ENCODE measurements around the gene SRSF8. TPM values are rescaled to one million over a fixed set of nuclear protein-coding genes. Genes with fewer than 3 reads are reported as not detected.
A peak's percentile ranks its signal among the peaks of the same experiment; 100 is the strongest.

The SRSF8 gene
- total and polyA plus RNA-seq, 9 of the 15 experiments (the other 6 are each of a cell fraction or from before 2014, with no cell fraction given), result 18.0 to 53.4 (median 27.9) TPM

DNA sequence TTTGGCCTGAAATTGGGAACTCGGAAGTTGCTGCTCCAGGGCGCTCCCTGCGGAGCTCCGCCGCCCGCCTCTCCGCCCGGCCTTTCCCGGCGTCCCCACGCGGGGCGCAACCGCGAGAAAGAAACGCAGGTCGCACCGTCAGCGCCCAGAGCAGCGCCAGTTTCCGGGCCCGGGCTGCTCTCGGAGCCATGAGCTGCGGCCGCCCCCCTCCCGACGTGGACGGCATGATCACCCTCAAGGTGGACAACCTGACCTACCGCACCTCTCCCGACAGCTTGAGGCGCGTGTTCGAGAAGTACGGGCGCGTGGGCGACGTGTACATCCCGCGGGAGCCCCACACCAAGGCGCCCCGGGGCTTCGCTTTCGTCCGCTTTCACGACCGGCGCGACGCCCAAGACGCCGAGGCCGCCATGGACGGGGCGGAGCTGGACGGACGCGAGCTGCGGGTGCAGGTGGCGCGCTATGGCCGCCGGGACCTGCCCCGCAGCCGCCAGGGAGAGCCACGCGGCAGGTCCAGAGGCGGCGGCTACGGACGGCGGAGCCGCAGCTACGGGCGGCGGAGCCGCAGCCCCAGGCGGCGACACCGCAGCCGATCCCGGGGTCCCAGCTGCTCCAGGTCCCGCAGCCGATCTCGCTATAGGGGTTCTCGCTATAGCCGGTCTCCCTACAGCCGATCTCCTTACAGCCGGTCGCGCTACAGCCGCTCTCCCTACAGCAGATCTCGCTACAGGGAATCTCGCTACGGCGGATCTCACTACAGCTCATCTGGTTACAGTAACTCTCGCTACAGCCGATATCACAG is 521 bp downstream of the SRSF8 start (continued):
- TF ChIP-seq, protein P1, sequence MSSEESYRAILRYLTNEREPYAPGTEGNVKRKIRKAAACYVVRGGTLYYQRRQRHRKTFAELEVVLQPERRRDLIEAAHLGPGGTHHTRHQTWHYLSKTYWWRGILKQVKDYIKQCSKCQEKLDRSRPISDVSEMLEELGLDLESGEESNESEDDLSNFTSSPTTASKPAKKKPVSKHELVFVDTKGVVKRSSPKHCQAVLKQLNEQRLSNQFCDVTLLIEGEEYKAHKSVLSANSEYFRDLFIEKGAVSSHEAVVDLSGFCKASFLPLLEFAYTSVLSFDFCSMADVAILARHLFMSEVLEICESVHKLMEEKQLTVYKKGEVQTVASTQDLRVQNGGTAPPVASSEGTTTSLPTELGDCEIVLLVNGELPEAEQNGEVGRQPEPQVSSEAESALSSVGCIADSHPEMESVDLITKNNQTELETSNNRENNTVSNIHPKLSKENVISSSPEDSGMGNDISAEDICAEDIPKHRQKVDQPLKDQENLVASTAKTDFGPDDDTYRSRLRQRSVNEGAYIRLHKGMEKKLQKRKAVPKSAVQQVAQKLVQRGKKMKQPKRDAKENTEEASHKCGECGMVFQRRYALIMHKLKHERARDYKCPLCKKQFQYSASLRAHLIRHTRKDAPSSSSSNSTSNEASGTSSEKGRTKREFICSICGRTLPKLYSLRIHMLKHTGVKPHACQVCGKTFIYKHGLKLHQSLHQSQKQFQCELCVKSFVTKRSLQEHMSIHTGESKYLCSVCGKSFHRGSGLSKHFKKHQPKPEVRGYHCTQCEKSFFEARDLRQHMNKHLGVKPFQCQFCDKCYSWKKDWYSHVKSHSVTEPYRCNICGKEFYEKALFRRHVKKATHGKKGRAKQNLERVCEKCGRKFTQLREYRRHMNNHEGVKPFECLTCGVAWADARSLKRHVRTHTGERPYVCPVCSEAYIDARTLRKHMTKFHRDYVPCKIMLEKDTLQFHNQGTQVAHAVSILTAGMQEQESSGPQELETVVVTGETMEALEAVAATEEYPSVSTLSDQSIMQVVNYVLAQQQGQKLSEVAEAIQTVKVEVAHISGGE (CRISPR knock-in tag; IDR thresholded peaks at IDR 0.05), result peak in 1 of 3 experiments; percentile 86; a peak in 2 of 6 replicates
- peak; percentile 47; the same call in 1 of the 2 replicates for TF ChIP-seq RB1 (IDR thresholded peaks at IDR 0.05; ENCODE audit: low read depth)
- TF ChIP-seq CBX1 (IDR thresholded peaks at IDR 0.05; ENCODE audit: low read depth), result peak; percentile 67
- TF ChIP-seq MIER1 (IDR thresholded peaks at IDR 0.05; ENCODE audit: low read depth), result no peak
- TF ChIP-seq, protein P2, sequence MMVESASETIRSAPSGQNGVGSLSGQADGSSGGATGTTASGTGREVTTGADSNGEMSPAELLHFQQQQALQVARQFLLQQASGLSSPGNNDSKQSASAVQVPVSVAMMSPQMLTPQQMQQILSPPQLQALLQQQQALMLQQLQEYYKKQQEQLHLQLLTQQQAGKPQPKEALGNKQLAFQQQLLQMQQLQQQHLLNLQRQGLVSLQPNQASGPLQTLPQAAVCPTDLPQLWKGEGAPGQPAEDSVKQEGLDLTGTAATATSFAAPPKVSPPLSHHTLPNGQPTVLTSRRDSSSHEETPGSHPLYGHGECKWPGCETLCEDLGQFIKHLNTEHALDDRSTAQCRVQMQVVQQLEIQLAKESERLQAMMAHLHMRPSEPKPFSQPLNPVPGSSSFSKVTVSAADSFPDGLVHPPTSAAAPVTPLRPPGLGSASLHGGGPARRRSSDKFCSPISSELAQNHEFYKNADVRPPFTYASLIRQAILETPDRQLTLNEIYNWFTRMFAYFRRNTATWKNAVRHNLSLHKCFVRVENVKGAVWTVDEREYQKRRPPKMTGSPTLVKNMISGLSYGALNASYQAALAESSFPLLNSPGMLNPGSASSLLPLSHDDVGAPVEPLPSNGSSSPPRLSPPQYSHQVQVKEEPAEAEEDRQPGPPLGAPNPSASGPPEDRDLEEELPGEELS (CRISPR knock-in tag; IDR thresholded peaks at IDR 0.05; ENCODE audit: borderline replicate concordance), result 0 out of 2 replicates have a peak, but pooled peaks have one; percentile 56
- TF ChIP-seq DACH1 (IDR thresholded peaks at IDR 0.05; ENCODE audit: partially characterized antibody), result no peak
- TF ChIP-seq, protein P3, sequence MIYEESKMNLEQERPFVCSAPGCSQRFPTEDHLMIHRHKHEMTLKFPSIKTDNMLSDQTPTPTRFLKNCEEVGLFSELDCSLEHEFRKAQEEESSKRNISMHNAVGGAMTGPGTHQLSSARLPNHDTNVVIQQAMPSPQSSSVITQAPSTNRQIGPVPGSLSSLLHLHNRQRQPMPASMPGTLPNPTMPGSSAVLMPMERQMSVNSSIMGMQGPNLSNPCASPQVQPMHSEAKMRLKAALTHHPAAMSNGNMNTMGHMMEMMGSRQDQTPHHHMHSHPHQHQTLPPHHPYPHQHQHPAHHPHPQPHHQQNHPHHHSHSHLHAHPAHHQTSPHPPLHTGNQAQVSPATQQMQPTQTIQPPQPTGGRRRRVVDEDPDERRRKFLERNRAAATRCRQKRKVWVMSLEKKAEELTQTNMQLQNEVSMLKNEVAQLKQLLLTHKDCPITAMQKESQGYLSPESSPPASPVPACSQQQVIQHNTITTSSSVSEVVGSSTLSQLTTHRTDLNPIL (CRISPR knock-in tag; IDR thresholded peaks at IDR 0.05), result no peak
- TF ChIP-seq ZNF780A (CRISPR knock-in tag; IDR thresholded peaks at IDR 0.05), result no peak
- TF ChIP-seq, protein P4, sequence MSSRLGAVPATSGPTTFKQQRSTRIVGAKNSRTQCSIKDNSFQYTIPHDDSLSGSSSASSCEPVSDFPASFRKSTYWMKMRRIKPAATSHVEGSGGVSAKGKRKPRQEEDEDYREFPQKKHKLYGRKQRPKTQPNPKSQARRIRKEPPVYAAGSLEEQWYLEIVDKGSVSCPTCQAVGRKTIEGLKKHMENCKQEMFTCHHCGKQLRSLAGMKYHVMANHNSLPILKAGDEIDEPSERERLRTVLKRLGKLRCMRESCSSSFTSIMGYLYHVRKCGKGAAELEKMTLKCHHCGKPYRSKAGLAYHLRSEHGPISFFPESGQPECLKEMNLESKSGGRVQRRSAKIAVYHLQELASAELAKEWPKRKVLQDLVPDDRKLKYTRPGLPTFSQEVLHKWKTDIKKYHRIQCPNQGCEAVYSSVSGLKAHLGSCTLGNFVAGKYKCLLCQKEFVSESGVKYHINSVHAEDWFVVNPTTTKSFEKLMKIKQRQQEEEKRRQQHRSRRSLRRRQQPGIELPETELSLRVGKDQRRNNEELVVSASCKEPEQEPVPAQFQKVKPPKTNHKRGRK (tag; IDR thresholded peaks at IDR 0.05), result no peak
- TF ChIP-seq, protein P5, sequence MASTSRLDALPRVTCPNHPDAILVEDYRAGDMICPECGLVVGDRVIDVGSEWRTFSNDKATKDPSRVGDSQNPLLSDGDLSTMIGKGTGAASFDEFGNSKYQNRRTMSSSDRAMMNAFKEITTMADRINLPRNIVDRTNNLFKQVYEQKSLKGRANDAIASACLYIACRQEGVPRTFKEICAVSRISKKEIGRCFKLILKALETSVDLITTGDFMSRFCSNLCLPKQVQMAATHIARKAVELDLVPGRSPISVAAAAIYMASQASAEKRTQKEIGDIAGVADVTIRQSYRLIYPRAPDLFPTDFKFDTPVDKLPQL (IDR thresholded peaks at IDR 0.05; ENCODE audit: extremely low read depth, insufficient read length), result no peak
- peak; percentile 48; the same call in 1 of the 2 replicates for TF ChIP-seq ESRRA (IDR thresholded peaks at IDR 0.05; ENCODE audit: borderline replicate concordance, low read depth)
- TF ChIP-seq, protein P6, sequence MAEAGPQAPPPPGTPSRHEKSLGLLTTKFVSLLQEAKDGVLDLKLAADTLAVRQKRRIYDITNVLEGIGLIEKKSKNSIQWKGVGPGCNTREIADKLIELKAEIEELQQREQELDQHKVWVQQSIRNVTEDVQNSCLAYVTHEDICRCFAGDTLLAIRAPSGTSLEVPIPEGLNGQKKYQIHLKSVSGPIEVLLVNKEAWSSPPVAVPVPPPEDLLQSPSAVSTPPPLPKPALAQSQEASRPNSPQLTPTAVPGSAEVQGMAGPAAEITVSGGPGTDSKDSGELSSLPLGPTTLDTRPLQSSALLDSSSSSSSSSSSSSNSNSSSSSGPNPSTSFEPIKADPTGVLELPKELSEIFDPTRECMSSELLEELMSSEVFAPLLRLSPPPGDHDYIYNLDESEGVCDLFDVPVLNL (CRISPR knock-in tag; IDR thresholded peaks at IDR 0.05; ENCODE audit: low read depth), result peak; percentile 68; the same call in 1 of the 2 replicates
- no peak for TF ChIP-seq CEBPG (CRISPR knock-in tag; IDR thresholded peaks at IDR 0.05)
- no peak for TF ChIP-seq CEBPG (tag; conservative IDR thresholded peaks at IDR 0.05 in 1 of 2, IDR thresholded peaks at IDR 0.05 in 1 of 2)
- TF ChIP-seq SMAD4 (CRISPR knock-in tag; conservative IDR thresholded peaks at IDR 0.05), result peak; percentile 76
